HG03039 (cell line): Measurements from ENCODE around the gene RERE.

Experiments
- ATAC-seq: cut with Tn5 transposase; IDR thresholded peaks from one replicate; pipeline ENCODE4 v1.9.1; 2021; ENCODE audit warnings: mild to moderate bottlenecking, moderate library complexity; ENCODE audit not compliant: unreplicated experiment

Gene RERE

DNA sequence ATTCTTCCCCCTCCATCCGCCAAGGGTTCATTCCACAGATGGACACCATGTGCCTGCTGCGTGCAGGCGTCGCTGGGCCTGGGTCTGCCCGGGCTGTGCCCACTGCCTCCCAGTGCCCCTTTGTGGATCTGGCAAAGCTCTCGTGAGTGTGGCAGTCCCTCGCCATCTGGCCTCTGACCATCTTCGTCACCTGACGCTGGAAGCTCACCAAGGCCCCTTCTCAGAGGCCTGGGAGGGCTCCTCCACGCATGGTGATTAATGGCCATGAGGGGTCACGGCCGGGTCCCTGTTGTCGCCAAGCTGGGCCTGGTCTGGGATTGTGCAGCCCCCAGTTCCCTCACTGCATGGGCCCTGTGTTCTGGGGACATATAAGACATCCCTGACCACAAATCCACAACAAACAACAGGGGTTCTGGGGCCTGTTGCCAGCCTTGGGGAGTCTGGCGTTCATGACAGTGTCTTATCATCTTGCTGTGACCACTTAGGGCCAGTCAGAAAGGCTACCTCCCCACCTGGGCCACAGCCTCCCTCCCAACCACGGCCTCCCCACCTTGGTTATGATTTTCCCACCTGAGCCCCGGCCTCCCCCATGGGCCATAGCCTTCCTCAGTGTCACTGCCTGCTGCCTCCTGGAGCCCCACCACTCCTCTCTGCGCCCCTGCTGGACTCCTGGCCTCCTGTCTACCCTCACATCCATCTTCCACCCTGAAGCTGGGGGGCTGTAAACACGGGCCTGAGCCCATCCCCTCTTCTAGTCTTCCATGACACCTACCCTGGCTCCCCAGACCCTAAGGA, 471.6 kb downstream of the RERE start:
- ATAC-seq, result no peak

- ATAC-seq, result no peak
Observed at GRCh38 chr1:8344893-8345507, 472.4 kb downstream of the RERE start.

- ATAC-seq, result no peak
Observed at GRCh38 chr1:8343464-8344001, 473.9 kb downstream of the RERE start.

DNA sequence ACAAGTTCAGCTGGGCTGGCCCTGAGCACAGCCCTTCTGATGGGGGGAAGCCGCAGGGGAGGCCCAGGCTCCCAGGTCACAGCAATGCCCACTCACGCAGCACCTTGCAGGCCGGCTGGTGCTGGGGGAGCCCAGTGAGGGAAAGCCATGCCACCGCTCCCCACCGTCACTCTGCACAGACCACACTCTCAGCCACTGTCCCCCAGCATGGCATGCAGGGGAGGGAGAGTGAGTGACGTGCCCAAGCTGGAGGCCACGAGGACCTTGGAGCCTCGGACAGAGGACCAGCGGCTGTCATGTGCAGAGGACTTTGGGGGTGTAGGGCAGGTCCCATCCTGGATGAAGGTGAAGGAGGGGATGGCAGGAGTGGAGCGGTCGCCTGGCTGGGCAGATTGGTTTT, 474.4 kb downstream of the RERE start:
- ATAC-seq, result no peak

GRCh38 chr1:8342325-8342724, 475.1 kb downstream of the RERE start:
- no peak for ATAC-seq

DNA sequence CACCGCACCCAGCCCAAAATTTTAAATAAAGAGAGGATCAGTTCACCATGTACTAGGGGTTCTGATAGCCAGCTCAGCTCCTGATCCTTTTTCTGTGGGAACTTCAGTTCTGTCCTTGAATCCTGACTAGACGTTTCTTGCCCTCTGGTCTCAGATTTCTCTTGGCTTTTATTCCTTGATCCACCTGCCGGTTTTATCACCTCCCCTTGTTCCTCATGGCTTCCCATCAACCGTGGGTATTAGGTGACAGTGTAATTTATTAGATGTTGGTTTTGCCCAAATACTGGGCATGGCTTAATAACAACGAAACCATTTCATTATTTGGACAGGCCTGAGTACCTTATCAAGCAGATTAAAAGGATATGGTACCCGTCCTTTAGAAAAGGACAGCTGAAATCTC, 477.0 kb downstream of the RERE start:
- ATAC-seq, result no peak

DNA sequence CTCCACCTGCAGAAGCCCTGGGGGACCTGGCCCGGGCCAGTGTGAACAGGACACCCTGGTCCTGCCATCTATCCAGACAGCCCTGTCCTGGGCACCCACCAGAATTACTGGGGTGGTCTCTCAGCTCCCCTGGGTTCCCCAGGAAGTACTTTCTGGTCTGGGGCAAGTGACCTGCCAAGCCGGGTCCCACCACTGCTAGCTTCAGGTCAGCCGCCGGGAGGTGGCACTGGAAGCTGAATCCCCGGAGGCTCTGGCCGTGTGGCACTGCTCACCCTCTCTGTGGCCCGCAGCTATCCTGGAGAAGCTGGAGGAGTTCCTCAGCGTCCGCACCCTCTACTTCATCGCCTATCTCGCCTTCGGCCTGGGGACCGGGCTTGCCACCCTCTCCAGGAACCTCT, 478.2 kb downstream of the RERE start:
- no peak for ATAC-seq

DNA sequence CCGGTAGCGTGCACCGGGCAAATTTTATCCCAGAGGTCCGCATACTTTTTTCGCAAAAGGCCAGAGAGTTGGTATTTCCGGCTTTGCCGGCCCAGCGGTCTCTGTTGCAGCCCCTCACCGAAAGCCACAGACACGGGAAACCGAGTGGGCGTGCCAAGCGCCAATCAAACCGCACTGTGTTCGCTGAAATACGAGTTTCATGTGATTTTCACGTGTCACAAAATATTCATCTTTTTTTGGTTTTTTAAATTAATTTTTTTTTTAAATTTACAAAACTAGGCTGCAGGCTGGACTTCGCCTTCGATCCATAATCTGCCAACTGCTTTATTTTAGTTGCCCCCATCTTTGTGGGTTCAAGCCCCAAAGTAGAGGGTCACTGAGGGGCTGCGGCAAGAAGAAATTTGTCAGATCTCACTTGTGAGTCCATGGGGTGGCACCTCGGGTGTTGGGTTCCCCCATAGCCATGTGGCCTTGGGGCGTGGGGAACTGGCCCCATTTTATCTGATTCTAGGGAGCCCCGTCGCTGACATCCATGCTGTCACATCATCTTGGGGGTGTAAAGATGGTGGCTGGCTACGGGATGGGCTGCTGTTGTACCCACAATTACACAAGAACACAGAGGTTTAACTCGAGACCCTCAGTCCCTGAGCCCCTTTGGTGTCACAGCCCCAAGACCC, 478.8 kb downstream of the RERE start:
- no peak for ATAC-seq

- no peak for ATAC-seq
Observed at GRCh38 chr1:8337776-8338525, 479.5 kb downstream of the RERE start.

- ATAC-seq, result no peak
Observed at GRCh38 chr1:8335246-8335645, 482.2 kb downstream of the RERE start.

- no peak for ATAC-seq
Observed at GRCh38 chr1:8334106-8334851, 483.2 kb downstream of the RERE start.

DNA sequence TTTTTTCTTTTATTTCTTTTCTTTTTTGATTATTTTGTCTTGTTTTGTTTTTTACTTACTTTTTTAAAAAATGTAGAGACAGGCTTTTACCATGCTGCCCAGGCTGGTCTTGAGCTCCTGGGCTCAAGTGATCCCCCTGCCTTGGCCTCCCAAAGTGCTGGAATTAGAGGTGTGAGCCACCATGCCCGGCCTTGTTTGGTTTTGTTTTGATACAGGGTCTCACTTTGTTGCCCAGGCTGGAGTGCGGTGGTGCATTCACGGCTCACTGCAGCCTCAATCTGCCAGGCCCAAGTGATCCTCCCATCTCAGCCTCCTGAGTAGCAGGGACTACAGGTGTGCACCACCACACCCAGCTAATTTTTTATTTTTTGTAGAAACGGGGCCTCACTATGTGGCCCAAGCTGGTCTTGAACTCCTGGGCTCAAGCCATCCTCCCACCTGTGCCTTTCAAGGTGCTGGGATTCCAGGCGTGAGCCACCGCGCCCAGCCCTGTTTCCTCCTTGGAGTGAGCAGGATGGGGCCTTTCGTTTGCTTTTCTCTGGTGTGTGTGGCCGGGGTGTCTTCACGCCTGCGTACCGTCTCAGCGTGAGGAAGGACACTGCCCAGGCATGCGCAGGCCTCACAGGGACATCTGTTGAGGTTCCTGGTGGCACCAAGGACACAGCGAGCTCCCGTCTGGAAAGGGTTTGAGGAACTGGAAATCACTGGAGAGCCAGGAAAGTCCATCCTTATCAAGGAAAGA, 484.0 kb downstream of the RERE start:
- no peak for ATAC-seq

- no peak for ATAC-seq
Observed at GRCh38 chr1:8332806-8333205, 484.6 kb downstream of the RERE start.

- no peak for ATAC-seq
Observed at GRCh38 chr1:8330271-8331125, 486.9 kb downstream of the RERE start.

- no peak for ATAC-seq
Observed at GRCh38 chr1:8329858-8330257, 487.6 kb downstream of the RERE start.

- no peak for ATAC-seq
Observed at GRCh38 chr1:8329439-8329838, 488.0 kb downstream of the RERE start.

DNA sequence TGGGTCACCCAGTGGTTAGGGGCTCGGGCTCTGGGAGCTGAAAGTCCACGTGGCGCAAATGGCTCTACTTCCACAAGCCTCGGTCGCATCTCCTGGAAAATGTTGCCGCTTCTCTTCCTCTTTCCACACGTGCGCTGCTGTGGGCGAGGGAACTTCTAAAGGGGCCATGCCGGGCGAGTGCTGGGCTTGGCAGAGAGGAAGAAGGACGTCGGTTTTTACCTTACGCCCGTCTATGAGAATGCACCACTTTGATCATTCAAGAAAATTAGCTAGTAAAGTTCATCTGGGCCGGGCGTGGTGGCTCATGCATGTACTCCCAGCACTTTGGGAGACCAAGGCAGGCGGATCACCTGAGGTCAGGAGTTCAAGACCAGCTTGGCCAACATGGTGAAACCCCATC, 489.2 kb downstream of the RERE start:
- ATAC-seq, result no peak

GRCh38 chr1:8326265-8326664, 491.2 kb downstream of the RERE start:
- ATAC-seq, result no peak

GRCh38 chr1:8325771-8326170, 491.7 kb downstream of the RERE start:
- ATAC-seq, result no peak
